GM21360 (cell line): Measurements from ENCODE around the gene RAB26.

Source experiments
- ATAC-seq: cut with Tn5 transposase; IDR thresholded peaks from one replicate; pipeline ENCODE4 v1.9.1; 2021; ENCODE audit warnings: mild to moderate bottlenecking, moderate library complexity; ENCODE audit not compliant: unreplicated experiment

RAB26 gene

GRCh38 chr16:2176047-2176446 is 27.6 kb downstream of the RAB26 start:
- ATAC-seq: no peak

GRCh38 chr16:2177101-2177500 is 28.7 kb downstream of the RAB26 start:
- no peak for ATAC-seq

- no peak for ATAC-seq
These were observed 29.1 kb downstream of the RAB26 start for GRCh38 chr16:2177561-2177960.

- ATAC-seq: no peak
These were observed 30.1 kb downstream of the RAB26 start for GRCh38 chr16:2178321-2179106.

- ATAC-seq: no peak
These were observed 30.7 kb downstream of the RAB26 start for GRCh38 chr16:2179107-2179501.

GRCh38 chr16:2179576-2179975 is 31.2 kb downstream of the RAB26 start:
- no peak for ATAC-seq

- ATAC-seq: no peak
These were observed 32.0 kb downstream of the RAB26 start for GRCh38 chr16:2180461-2180860.

GRCh38 chr16:2180962-2181923 is 32.8 kb downstream of the RAB26 start:
- ATAC-seq: no peak

- ATAC-seq: no peak
These were observed 33.5 kb downstream of the RAB26 start for GRCh38 chr16:2181952-2182351.

GRCh38 chr16:2183671-2184070 is 35.2 kb downstream of the RAB26 start:
- ATAC-seq: no peak

GRCh38 chr16:2184346-2184745 is 35.9 kb downstream of the RAB26 start:
- ATAC-seq: no peak

GRCh38 chr16:2184962-2185361 is 36.5 kb downstream of the RAB26 start:
- no peak for ATAC-seq

GRCh38 chr16:2186064-2186463 is 37.6 kb downstream of the RAB26 start:
- ATAC-seq: no peak

- no peak for ATAC-seq
These were observed 38.1 kb downstream of the RAB26 start for GRCh38 chr16:2186505-2186904.

- ATAC-seq: no peak
These were observed 38.8 kb downstream of the RAB26 start for GRCh38 chr16:2187212-2187611.

- ATAC-seq: no peak
These were observed 40.0 kb downstream of the RAB26 start for GRCh38 chr16:2188395-2188794.

- ATAC-seq: no peak
These were observed 40.9 kb downstream of the RAB26 start for GRCh38 chr16:2189252-2189893.

- ATAC-seq: no peak
These were observed 41.7 kb downstream of the RAB26 start for GRCh38 chr16:2190002-2190658.

- no peak for ATAC-seq
These were observed 42.4 kb downstream of the RAB26 start for GRCh38 chr16:2190659-2191445.

- no peak for ATAC-seq
These were observed 43.0 kb downstream of the RAB26 start for GRCh38 chr16:2191446-2191706.
